T1000 (cell line): Measurements from ENCODE around the gene HLA-DMA.

Experiments used
- DNase-seq: peaks from one replicate; lab custom pipeline; 2025; ENCODE audit warnings: mixed read lengths; lab: John Stamatoyannopoulos, UW

The HLA-DMA gene

GRCh38 chr6:32952817-32953739 lies at the start of gene HLA-DMA:
Gene HLA-DMA, minus strand, starts transcription at chr6:32953097. Its CDS starts 61 bp downstream, at chr6:32953036.
- DNase-seq: no peak

DNA sequence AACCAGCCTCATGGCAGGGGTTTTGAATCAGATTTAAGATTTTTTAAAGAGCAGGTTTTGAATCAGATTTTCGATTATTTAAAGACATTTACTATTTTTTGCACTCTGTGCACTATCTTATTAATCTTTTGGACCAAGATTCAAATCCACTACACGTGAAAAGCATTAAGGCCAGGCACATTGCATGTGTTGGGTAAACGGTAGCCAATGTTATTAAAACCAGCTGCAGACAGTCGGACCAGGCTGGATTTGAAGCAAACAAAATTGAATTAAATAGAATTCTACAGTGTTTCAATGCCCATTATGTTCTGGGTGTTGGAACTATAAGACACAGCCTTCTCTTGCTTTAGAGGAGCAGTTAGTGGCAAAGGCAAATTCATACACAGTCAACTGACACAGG lies 48.8 kb upstream of the HLA-DMA start:
- DNase-seq: no peak

GRCh38 chr6:33000055-33000454 lies 47.2 kb upstream of the HLA-DMA start:
- no peak for DNase-seq

GRCh38 chr6:32995448-32995847 lies 42.6 kb upstream of the HLA-DMA start:
- DNase-seq: no peak

DNA sequence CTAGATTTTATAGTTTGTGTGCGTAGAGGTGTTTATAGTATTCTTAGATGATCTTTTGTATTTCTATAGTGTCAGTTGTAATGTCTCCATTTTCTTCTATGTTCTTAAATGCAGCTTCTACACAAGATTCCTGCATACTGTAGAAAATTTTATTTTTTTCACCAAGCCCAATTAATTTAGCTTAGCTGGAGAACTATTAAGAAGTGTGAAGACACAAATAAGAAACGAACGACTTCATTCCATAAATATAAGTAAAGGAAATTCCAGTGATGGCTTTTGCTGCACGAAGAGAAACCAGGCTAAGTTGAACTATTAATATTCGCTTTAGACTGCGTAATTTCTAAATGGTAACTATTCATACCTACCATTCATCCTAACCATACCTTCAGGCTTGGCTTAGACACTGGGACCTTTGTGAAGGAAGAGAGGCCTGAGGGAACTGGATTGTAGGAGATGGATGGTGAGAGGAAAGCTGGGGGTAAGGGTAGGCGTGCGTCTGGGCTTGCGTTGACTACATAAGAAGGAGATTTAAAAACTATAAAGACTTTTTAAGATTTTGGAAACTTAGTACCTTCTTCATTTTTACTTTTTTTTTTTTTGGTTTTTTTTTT lies 40.6 kb upstream of the HLA-DMA start:
- DNase-seq: no peak

DNA sequence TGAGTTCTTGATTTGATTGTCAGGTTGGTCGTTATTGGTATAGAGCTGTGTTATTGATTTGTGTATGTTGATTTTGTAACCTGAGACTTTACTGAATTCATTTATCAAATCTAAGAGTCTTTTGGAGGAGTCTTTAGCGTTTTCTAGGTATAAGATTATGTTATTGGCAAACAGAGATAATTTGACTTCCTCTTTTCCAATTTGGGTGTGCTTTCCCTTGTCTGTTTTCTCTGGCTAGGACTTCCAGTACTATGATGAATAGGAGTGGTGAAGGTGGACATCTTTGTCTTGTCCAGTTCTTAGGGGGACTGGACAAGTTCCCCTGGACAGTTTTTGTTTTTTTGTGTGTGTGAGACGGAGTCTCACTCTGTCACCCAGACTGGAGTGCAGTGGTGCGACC lies 39.1 kb upstream of the HLA-DMA start:
- no peak for DNase-seq

DNA sequence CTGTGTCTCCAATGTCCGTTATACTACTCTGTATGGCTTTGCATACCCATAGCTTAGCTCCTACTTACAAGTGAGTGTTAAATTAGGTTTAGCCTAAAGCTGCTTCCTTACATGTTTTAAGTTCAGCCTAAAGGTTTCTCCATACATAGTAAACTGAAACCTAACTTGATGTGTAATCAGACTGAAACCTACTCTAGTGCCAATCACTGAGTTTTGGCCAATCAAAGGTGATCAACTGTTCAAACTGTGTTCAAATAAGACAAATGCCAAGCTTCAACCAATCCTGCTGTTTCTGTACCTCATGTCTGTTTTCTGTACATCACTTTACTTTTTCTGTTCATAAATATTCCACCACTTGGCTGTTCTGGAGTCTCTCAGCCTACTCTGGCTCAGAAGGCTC lies 36.5 kb upstream of the HLA-DMA start:
- DNase-seq: no peak

- DNase-seq: peak; percentile 52
Observed at GRCh38 chr6:32984622-32985389, 31.9 kb upstream of the HLA-DMA start.

- DNase-seq: no peak
Observed at GRCh38 chr6:32983964-32984621, 31.2 kb upstream of the HLA-DMA start.

- DNase-seq: no peak
Observed at GRCh38 chr6:32983493-32983848, 30.6 kb upstream of the HLA-DMA start.

DNA sequence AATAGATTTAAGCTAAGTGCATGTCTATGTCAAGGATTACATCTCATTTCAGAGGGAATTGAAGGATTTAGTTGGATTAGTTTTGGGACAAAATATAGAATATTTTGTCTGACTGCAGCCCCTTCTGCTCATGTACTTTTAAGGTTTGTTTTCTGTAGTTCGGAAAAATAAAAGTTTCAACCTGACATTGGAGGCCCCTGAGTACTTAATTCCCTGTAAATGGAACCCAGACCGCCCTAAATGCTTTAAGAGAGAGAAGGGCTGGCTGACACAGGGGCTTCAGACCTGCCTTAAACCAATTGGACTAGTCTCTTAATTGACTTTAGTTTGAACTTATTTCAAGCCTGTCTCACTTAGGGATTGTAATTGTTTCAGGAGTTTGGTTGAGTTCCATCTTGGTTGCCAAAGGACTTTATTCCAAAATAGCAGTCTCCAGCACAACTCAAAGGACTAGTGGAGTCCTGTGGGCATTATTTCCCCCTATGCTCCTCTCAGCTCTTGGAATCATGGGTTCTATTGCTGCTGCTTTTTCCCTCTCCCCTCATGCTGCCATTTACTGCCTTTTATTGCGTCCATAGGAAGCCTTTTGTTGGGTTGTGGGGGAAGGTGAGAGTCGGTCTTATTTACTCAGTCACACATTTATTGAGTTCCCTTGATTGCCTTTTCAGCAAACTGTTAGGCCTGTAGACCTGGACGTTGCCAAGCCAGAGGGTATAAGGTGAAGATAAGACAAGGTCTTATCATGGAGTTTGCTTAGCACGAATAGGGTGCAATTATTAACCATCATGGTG lies 30.0 kb upstream of the HLA-DMA start:
- DNase-seq: no peak

DNA sequence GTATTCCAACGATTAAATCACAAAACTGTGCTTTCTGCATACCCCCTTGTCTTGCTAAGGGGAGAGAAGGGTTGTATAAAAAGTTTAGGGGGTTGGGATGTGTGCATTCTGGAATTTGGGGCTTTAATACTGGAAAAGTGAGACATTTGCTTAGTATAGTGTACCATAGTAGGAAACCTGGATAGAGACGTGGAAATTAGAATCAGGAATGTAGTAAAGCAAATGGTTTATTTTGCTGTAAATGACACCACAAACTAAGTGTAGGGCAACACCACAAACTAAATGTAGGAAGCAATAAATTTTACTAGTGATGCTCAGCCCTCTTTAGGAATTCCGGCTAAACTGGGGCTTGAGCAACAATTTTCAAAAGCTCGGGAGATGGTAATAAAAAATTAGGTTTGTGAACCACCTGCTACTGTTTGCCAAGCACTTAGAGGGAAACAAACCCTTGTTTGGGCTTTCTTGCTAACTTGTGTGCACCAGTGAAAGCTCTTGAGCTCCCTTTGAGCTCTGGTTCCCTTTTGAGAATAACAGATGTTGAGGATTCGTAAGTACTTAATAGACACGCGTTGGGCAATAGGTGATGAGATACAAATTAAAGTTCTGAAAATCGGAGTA lies 29.3 kb upstream of the HLA-DMA start:
- no peak for DNase-seq

GRCh38 chr6:32980488-32981038 lies 27.7 kb upstream of the HLA-DMA start:
- DNase-seq: no peak

- DNase-seq: no peak
Observed at GRCh38 chr6:32979720-32980487, 27.0 kb upstream of the HLA-DMA start.

GRCh38 chr6:32977953-32978324 lies 25.0 kb upstream of the HLA-DMA start:
- DNase-seq: no peak

DNA sequence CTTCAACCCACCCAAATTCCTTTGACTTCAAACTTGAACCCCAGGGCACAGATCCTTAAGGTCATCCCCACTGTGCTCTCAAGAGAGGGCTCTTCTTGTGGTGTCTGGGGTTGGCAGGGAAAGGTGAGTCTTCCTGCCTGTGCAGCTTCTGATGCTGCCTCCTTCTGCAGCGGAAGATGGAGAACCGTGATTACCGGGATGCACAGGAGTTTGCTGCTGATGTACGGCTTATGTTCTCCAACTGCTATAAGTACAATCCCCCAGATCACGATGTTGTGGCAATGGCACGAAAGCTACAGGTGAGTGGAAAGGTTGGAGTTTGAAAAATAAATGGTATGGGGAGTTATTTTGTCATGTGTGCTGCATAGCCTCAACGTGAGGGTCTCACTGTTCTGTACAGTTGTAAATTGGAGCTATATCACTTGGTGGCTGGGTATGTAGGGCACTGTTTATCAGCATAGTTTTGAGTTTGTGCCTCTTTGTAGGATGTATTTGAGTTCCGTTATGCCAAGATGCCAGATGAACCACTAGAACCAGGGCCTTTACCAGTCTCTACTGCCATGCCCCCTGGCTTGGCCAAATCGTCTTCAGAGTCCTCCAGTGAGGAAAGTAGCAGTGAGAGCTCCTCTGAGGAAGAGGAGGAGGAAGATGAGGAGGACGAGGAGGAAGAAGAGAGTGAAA lies 24.5 kb upstream of the HLA-DMA start:
- no peak for DNase-seq

- DNase-seq: no peak
Observed at GRCh38 chr6:32976334-32977069, 23.6 kb upstream of the HLA-DMA start.

- DNase-seq: no peak
Observed at GRCh38 chr6:32975886-32976285, 23.0 kb upstream of the HLA-DMA start.
